GM13977 (cell line): ENCODE data around the gene SH3PXD2A.

ENCODE experiments used
- DNase-seq: peaks from one replicate; pipeline ENCODE4 v3.0.0; 2012; ENCODE audit warnings: low spot score
- CTCF ChIP-seq: IDR thresholded peaks from 2 replicates; pipeline ENCODE4 v1.5.1; 2012; ENCODE audit warnings: mild to moderate bottlenecking, control low read depth; ENCODE audit not compliant: insufficient read depth; ENCODE audit errors: extremely low read depth, missing control alignments
- in situ Hi-C: fragments of 300-500 bp; cut with MboI; formaldehyde crosslinking; loops from one replicate; pipeline ENCODE4 v1.12.0; 2022; ENCODE audit warnings: low sequenced_read_pairs, low pct_unique_long_range_greater_than_20kb, mixed read lengths, inconsistent platforms; ENCODE audit not compliant: unreplicated experiment

Gene SH3PXD2A

GRCh38 chr10:103855424-103855823 lies at the start of gene SH3PXD2A:
SH3PXD2A (minus strand) TSS chr10:103855576; CDS start chr10:103855266, 310 bp downstream.
- peak; percentile 65 for DNase-seq
- in situ Hi-C loops: no loop called here
- no peak for TF ChIP-seq CTCF

GRCh38 chr10:103901299-103901698 lies 45.9 kb upstream of the SH3PXD2A start:
- peak; percentile 1 for TF ChIP-seq CTCF
- DNase-seq: no peak
- in situ Hi-C loops: no loop called here

- in situ Hi-C loops: no loop called here
- DNase-seq: no peak
- no peak for TF ChIP-seq CTCF
Measured at GRCh38 chr10:103899312-103899711, 43.9 kb upstream of the SH3PXD2A start.

- no peak for DNase-seq
- TF ChIP-seq CTCF: no peak
- in situ Hi-C loops: no loop called here
Measured at GRCh38 chr10:103897241-103897774, 41.9 kb upstream of the SH3PXD2A start.

GRCh38 chr10:103896225-103896624 lies 40.8 kb upstream of the SH3PXD2A start:
- no peak for DNase-seq
- in situ Hi-C loops: no loop called here
- no peak for TF ChIP-seq CTCF

- in situ Hi-C loops: no loop called here
- no peak for TF ChIP-seq CTCF
- DNase-seq: no peak
Measured at GRCh38 chr10:103895411-103896186, 40.2 kb upstream of the SH3PXD2A start.
